Mesendoderm (in vitro differentiated cells): ENCODE data around the gene GADD45B. TPM values are rescaled to one million over a fixed set of nuclear protein-coding genes. Genes with fewer than 3 reads are reported as not detected.

ENCODE experiments used
- DNase-seq: peaks from one replicate; pipeline ENCODE4 v3.0.0; 2013
- H2AK5ac ChIP-seq: 2 replicates; pipeline ENCODE4 v1.6.1; 2013; ENCODE audit warnings: low read length, inconsistent platforms
- H2BK120ac ChIP-seq: 2 replicates; pipeline ENCODE4 v1.6.1; 2013; ENCODE audit warnings: low read depth, mild to moderate bottlenecking, low read length, moderate library complexity, mixed read lengths
- H2BK15ac ChIP-seq: replicated peaks from 2 replicates; pipeline ENCODE4 v1.6.1; 2013; ENCODE audit warnings: low read depth, mild to moderate bottlenecking, moderate library complexity
- H2BK5ac ChIP-seq: 2 replicates; pipeline ENCODE4 v1.6.1; 2013; ENCODE audit warnings: low read length, inconsistent platforms
- H3K18ac ChIP-seq: 2 replicates; pipeline ENCODE4 v1.6.1; 2013; ENCODE audit warnings: mild to moderate bottlenecking, low read length, mixed read lengths
- H3K23ac ChIP-seq: one replicate; pipeline ENCODE4 v1.6.1; 2013; ENCODE audit warnings: low read length
- H3K27ac ChIP-seq: 2 replicates; pipeline ENCODE4 v1.5.1; 2013; ENCODE audit warnings: low read depth, mild to moderate bottlenecking, inconsistent platforms, low read length, moderate library complexity
- H3K27me3 ChIP-seq: 2 replicates; pipeline ENCODE4 v1.6.1; 2013; ENCODE audit warnings: low read length, control low read depth, mild to moderate bottlenecking, inconsistent platforms; ENCODE audit not compliant: insufficient read depth, poor library complexity
- H3K36me3 ChIP-seq: 2 replicates; pipeline ENCODE4 v1.6.1; 2013; ENCODE audit warnings: low read length, inconsistent platforms; ENCODE audit not compliant: control insufficient read depth, insufficient read depth
- H3K4ac ChIP-seq: one replicate; pipeline ENCODE4 v1.6.1; 2013; ENCODE audit warnings: low read depth, mild to moderate bottlenecking, low read length, moderate library complexity
- H3K4me1 ChIP-seq: 2 replicates; pipeline ENCODE4 v1.6.1; 2013; ENCODE audit warnings: low read depth, low read length, inconsistent platforms; ENCODE audit not compliant: control insufficient read depth
- H3K4me2 ChIP-seq: 2 replicates; pipeline ENCODE4 v1.6.1; 2013; ENCODE audit warnings: low read length
- H3K4me3 ChIP-seq: 2 replicates; pipeline ENCODE4 v1.5.1; 2013; ENCODE audit warnings: mild to moderate bottlenecking, low read length
- H3K56ac ChIP-seq: one replicate; pipeline ENCODE4 v1.6.1; 2013; ENCODE audit warnings: low read length
- H3K79me1 ChIP-seq: 2 replicates; pipeline ENCODE4 v1.6.1; 2013; ENCODE audit warnings: low read length, inconsistent platforms
- H3K79me2 ChIP-seq: 2 replicates; pipeline ENCODE4 v1.6.1; 2013; ENCODE audit warnings: mild to moderate bottlenecking, low read length; ENCODE audit not compliant: control insufficient read depth, insufficient read depth
- H3K9ac ChIP-seq: 2 replicates; pipeline ENCODE4 v1.6.1; 2013; ENCODE audit warnings: low read length, inconsistent platforms
- H4K5ac ChIP-seq: one replicate; pipeline ENCODE4 v1.6.1; 2013; ENCODE audit warnings: low read length
- H4K8ac ChIP-seq: one replicate; pipeline ENCODE4 v1.6.1; 2013; ENCODE audit warnings: low read depth, mild to moderate bottlenecking, control low read depth, low read length, moderate library complexity
- WGBS: extraction: QIAGEN DNeasy Blood & Tissue Kit; methylation state at CpG from one replicate; pipeline ENCODE4 v1.1.7; 2013; ENCODE audit warnings: low lambda C conversion rate, missing lambda C conversion rate; ENCODE audit not compliant: insufficient coverage; ENCODE audit errors: extremely low coverage; 5-methylcytosine and 5-hydroxymethylcytosine counted together
- polyA plus RNA-seq, 2 experiments: library from polyadenylated mRNA; stranded (reverse); fragments of 200-250 nt; gene quantifications; one replicate each; pipeline ENCODE4 v1.2.3, GENCODE V29; 2013

Gene GADD45B, protein sequence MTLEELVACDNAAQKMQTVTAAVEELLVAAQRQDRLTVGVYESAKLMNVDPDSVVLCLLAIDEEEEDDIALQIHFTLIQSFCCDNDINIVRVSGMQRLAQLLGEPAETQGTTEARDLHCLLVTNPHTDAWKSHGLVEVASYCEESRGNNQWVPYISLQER
- 43.7 TPM for polyA plus RNA-seq (2013, experiment 1 of 2)
- polyA plus RNA-seq (2013, experiment 2 of 2), result 44.8 TPM

DNA sequence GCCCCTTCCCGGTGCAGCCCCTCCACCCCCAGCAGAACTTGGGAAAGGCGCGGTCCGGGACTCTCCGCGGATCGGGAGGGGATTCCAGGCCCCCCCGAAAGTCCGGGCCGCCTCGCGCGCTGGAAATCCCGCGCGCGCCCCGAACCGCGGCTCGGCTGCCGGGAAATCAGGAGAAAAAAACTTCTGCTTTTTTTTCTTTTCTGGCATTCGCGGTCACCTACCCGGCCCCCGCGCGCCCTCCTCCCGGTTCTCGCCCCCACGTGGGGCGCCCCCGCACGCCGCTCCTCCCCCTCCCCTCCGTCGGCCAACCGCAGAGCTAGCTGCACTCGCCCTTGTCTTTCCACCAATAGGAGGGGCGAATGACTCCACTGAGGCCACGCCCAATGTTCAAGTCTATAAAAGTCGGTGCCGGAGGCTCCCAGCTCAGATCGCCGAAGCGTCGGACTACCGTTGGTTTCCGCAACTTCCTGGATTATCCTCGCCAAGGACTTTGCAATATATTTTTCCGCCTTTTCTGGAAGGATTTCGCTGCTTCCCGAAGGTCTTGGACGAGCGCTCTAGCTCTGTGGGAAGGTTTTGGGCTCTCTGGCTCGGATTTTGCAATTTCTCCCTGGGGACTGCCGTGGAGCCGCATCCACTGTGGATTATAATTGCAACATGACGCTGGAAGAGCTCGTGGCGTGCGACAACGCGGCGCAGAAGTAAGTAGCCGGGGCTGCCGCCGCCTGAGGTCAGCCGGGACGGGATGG is at the start of gene GADD45B:
Gene GADD45B (plus strand): TSS at position 426 of the 749 bp plus-strand sequence. CDS start 232 bp downstream, at position 658.
- peak within 1 kb of the TSS; percentile 70 for H2BK5ac ChIP-seq
- peak; percentile 98 for DNase-seq
- H3K79me2 ChIP-seq, result peaks cover 26% of the 10 kb centered on the region
- H3K4me1 ChIP-seq, result no peaks in the 10 kb centered on the region
- H2BK15ac ChIP-seq, result no peak within 1 kb of the TSS
- H3K27ac ChIP-seq, result peak within 1 kb of the TSS; percentile 95
- H3K79me1 ChIP-seq, result no peaks in the 10 kb centered on the region
- H2BK120ac ChIP-seq, result no peak within 1 kb of the TSS
- H3K4me3 ChIP-seq, result peak within 1 kb of the TSS; percentile 99
- H4K8ac ChIP-seq, result no peak within 1 kb of the TSS
- peak within 1 kb of the TSS; percentile 97 for H3K23ac ChIP-seq
- WGBS, result no CpG with 5 or more reads among the region's 70 CpGs
- H3K4ac ChIP-seq, result peak within 1 kb of the TSS; percentile 66
- H3K18ac ChIP-seq, result peak within 1 kb of the TSS; percentile 86
- no peaks in the 10 kb centered on the region for H3K36me3 ChIP-seq
- H3K27me3 ChIP-seq, result no peaks in the 10 kb centered on the region
- peak within 1 kb of the TSS; percentile 98 for H3K56ac ChIP-seq
- H3K4me2 ChIP-seq, result peak within 1 kb of the TSS; percentile 98
- H2AK5ac ChIP-seq, result no peak within 1 kb of the TSS
- H4K5ac ChIP-seq, result no peak within 1 kb of the TSS
- H3K9ac ChIP-seq, result peak within 1 kb of the TSS; percentile 99

DNA sequence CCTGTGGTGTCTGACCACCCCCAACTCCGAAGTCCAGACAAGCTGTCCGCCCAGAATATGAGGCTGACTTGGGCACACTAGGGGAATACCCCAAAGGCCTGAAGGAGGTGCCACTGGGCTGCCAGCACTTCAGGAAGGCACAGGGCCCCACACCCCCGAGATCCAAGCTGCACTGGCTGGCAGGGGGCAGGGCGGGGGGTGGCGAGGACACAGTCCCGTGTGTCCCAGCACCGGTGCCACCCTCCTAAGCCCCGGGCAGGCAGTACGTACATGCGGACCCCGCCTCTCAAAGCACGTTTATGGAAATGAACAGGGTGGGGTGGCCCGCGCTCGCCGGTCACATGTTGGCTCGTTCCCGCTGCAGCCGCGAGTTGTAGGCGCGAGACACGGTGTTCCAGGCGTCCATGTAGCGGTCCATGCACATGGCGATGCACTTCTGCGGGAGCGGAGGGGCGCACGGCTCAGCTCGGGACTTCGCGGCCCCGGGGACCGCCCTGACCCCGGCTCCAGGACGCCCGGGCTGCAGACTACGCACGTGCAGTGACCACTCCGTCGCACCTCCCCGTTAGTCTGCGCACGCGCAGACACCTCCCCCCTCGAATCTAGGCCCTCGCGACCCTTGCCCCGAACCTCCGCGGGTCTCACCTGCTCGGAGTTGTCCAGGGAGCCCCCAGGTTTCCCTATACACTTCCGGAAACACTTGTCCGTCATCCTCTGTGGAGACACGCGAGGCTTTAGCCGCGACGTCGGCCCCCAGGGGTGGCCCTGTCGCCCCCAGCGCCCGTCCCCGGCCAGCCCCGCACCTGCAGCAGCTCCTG is 49.1 kb upstream of the GADD45B start:
- Histone ChIP-seq H3K36me3 (peaks cover 9% of the 10 kb centered on the region), H2BK15ac (no peak overlapping the region), H3K56ac (peak overlapping the region; percentile 98), H3K23ac (no peak overlapping the region), H2BK5ac (peak overlapping the region; percentile 76), H3K4ac (peak overlapping the region; percentile 73), H3K4me1 (no peaks in the 10 kb centered on the region), H3K4me3 (peak overlapping the region; percentile 84), H2AK5ac (peak overlapping the region; percentile 14), H3K79me1 (peaks cover 9% of the 10 kb centered on the region), H3K9ac (peak overlapping the region; percentile 97), H3K18ac (peak overlapping the region; percentile 91), H4K8ac (peak overlapping the region; percentile 43), H3K27me3 (no peaks in the 10 kb centered on the region), H3K4me2 (peak overlapping the region; percentile 71), H3K27ac (peak overlapping the region; percentile 74), H2BK120ac (peak overlapping the region; percentile 23), H4K5ac (no peak overlapping the region), H3K79me2 (peaks cover 15% of the 10 kb centered on the region)
- DNase-seq, result peak; percentile 72
- WGBS, result no CpG with 5 or more reads among the region's 66 CpGs

DNA sequence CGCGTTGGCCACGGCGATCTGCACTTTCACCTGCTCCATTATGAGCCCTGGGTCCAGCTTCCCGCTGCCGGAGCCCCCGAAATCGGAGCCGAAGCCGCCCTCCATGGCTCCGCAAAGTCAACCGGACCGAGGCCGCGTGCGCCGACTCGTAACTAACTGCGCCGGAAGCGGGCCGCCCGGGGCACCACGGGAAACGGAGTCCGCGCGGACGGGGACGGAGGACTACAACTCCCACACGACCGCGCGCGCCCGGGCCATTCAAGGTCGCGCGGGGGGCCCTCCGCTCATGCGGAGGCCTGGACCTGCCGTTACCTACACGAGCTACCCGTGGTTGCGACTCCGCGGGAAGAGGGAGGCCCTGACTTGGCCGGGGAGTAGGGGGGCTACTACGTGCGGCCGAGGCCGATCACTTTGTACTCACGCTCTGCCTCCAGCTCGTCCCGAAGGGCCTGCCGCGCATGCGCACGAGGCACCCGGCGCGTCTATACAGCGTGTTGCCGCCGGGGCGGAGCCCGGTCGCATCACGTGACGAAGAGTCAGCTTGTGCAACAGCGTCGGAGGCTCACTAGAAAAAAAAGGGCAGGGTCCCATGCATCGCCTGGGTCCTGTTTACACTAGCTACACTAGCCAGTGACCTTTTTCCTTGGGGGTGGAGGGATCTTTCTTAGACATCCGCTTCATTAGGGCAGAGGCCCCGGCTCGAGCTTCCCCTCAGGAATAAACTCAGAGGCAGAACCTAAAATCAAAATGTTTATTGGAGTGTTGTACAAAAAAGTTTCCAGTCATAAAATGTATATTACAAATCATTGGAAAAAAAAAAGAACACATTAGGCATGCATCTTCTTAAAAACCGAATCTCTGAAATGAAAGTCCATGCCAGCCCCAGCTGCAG is 48.3 kb upstream of the GADD45B start, which contains the start of gene TIMM13:
Gene TIMM13 (minus strand): TSS at position 158 of the 892 bp plus-strand sequence. CDS start 53 bp downstream, at position 105.
- Histone ChIP-seq H3K4me1 (no peaks in the 10 kb centered on the region), H3K4me3 (peak within 1 kb of the TSS; percentile 84), H3K4me2 (peak within 1 kb of the TSS; percentile 71), H3K79me1 (peaks cover 9% of the 10 kb centered on the region), H4K8ac (peak within 1 kb of the TSS; percentile 43), H3K4ac (peak within 1 kb of the TSS; percentile 92), H3K23ac (no peak within 1 kb of the TSS), H4K5ac (no peak within 1 kb of the TSS), H2AK5ac (peak within 1 kb of the TSS; percentile 14), H3K9ac (peak within 1 kb of the TSS; percentile 97), H3K79me2 (peaks cover 15% of the 10 kb centered on the region), H2BK5ac (peak within 1 kb of the TSS; percentile 76), H2BK120ac (peak within 1 kb of the TSS; percentile 23), H3K27me3 (no peaks in the 10 kb centered on the region), H3K36me3 (peaks cover 12% of the 10 kb centered on the region), H3K27ac (peak within 1 kb of the TSS; percentile 74), H2BK15ac (no peak within 1 kb of the TSS), H3K18ac (peak within 1 kb of the TSS; percentile 91), H3K56ac (peak within 1 kb of the TSS; percentile 98)
- WGBS, result no CpG with 5 or more reads among the region's 77 CpGs
- peak; percentile 98 for DNase-seq

DNA sequence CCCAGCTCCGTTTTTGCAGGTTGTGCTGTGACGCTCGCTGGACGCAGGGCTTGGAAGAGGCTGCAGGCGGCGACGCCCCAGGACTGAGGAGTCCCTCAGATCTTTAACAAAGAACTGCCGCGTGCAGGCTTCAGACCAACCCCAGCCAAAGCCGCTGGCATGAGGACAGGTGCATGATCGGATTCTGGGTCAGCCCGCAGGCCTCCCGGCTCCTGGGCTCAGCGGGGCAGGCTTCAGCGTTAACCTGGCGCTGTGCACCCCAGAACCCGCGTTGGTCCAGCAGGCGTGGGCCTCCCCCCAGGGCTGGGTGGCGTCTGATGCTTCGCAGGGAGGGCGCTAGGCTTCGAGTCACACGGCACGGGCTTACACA is 47.6 kb upstream of the GADD45B start:
- Histone ChIP-seq H3K9ac (peak overlapping the region; percentile 34), H3K27ac (peak overlapping the region; percentile 51), H3K56ac (peak overlapping the region; percentile 56), H2BK120ac (no peak overlapping the region), H3K23ac (no peak overlapping the region), H3K4me1 (no peaks in the 10 kb centered on the region), H2AK5ac (no peak overlapping the region), H3K4ac (no peak overlapping the region), H4K5ac (no peak overlapping the region), H3K4me2 (peak overlapping the region; percentile 29), H3K36me3 (peaks cover 12% of the 10 kb centered on the region), H3K79me2 (peaks cover 15% of the 10 kb centered on the region), H3K18ac (no peak overlapping the region), H3K79me1 (peaks cover 9% of the 10 kb centered on the region), H2BK5ac (no peak overlapping the region), H2BK15ac (no peak overlapping the region), H3K27me3 (no peaks in the 10 kb centered on the region), H3K4me3 (no peak overlapping the region), H4K8ac (no peak overlapping the region)
- no CpG with 5 or more reads among the region's 25 CpGs for WGBS
- peak; percentile 71 for DNase-seq
